Measurements from ENCODE around the gene ASB10. TPM values are rescaled to one million over a fixed set of nuclear protein-coding genes. Genes with fewer than 3 reads are reported as not detected.

The ASB10 gene
- total RNA-seq, 2 donors from 2014 or later, result not detected

DNA sequence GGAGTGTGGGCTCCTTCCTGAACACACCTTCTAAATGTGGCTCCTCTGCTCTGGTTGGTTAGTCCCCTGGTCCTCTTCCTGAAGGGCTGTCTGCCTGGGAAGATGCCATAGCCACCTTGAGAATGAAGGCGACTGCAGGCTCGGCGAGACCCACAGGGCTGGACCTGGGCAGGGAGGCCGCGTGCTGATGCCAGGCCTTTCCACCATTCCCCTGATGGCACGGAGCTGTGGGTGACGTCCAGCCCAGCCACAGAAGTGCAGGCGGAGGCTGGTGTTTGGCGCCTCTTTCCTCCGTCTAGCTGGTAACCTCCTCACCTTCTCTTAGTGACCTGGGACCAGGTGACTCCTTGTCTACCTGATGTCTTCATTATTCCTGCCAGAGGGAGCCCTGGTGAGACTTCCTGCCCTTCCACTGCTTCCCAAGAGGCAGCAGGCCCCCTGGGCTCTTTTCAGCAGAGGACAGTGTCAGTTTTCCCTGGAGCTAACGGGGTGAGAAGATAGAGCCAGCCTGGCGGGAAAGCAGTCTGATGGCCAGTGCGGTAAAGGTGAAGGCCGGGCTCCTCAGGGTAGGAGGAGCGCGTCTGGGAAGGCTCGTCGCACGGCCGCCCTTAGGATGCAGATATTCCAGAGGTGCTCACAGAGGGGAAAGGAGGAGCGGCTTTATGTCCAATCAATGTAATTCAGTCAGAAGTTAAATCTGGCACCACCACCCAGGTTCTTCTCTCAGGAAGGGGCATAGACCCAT, 54.4 kb downstream of the ASB10 start:
- TF ChIP-seq POLR2AphosphoS5 (IDR thresholded peaks at IDR 0.05) (no peak), POLR2A (IDR thresholded peaks at IDR 0.05) (no peak), CTCF (IDR thresholded peaks at IDR 0.05) (no peak)
- intact Hi-C loops (cut with DNase I), result no loop called here
- no peak for DNase-seq (ENCODE audit: low spot score)
- no peaks in the 10 kb centered on the region for H3K27me3 ChIP-seq (replicated peaks; ENCODE audit: insufficient read depth)
- 94% methylated on average over 21 of the region's 21 CpGs for WGBS
- no peak overlapping the region for H3K4me3 ChIP-seq
- no peaks in the 10 kb centered on the region for H3K4me1 ChIP-seq (replicated peaks)
- no peak overlapping the region for H3K27ac ChIP-seq
- H3K36me3 ChIP-seq, result peaks cover 21 to 56% of the 10 kb centered on the region in 2 donors
- no peaks in the 10 kb centered on the region for H3K9me3 ChIP-seq

GRCh38 chr7:151131592-151132293, 55.3 kb downstream of the ASB10 start:
- Histone ChIP-seq H3K27ac (no peak overlapping the region), H3K9me3 (no peaks in the 10 kb centered on the region), H3K4me1 (replicated peaks) (no peaks in the 10 kb centered on the region), H3K27me3 (replicated peaks; ENCODE audit: insufficient read depth) (no peaks in the 10 kb centered on the region), H3K36me3 (peaks cover 21 to 56% of the 10 kb centered on the region in 2 donors), H3K4me3 (no peak overlapping the region)
- intact Hi-C loops (cut with DNase I), result no loop called here
- WGBS, result 73% methylated on average over 19 of the region's 19 CpGs
- TF ChIP-seq POLR2AphosphoS5 (IDR thresholded peaks at IDR 0.05), result no peak
- TF ChIP-seq CTCF (IDR thresholded peaks at IDR 0.05), result no peak
- no peak for TF ChIP-seq POLR2A (IDR thresholded peaks at IDR 0.05)
- DNase-seq (ENCODE audit: low spot score), result no peak

- peaks cover 20 to 53% of the 10 kb centered on the region in 2 donors for H3K36me3 ChIP-seq
- WGBS, result 80% methylated on average over 13 of the region's 13 CpGs
- no peaks in the 10 kb centered on the region for H3K27me3 ChIP-seq (replicated peaks; ENCODE audit: insufficient read depth)
- H3K9me3 ChIP-seq, result no peaks in the 10 kb centered on the region
- TF ChIP-seq CTCF (IDR thresholded peaks at IDR 0.05), result no peak
- TF ChIP-seq POLR2A (IDR thresholded peaks at IDR 0.05), result no peak
- no peak for TF ChIP-seq POLR2AphosphoS5 (IDR thresholded peaks at IDR 0.05)
- intact Hi-C loops (cut with DNase I), result no loop called here
- H3K4me3 ChIP-seq, result no peak overlapping the region
- no peak for DNase-seq (ENCODE audit: low spot score)
- H3K27ac ChIP-seq, result no peak overlapping the region
- H3K4me1 ChIP-seq (replicated peaks), result no peaks in the 10 kb centered on the region
Observed at GRCh38 chr7:151131224-151131591, 55.8 kb downstream of the ASB10 start.

GRCh38 chr7:151130741-151131157, 56.3 kb downstream of the ASB10 start:
- WGBS, result 87% methylated on average over 17 of the region's 17 CpGs
- peaks cover 16 to 48% of the 10 kb centered on the region in 2 donors for H3K36me3 ChIP-seq

More at GRCh38 chr7:151130741-151131157, 56.3 kb downstream of the ASB10 start:
- DNase-seq (ENCODE audit: low spot score), result no peak
- H3K27me3 ChIP-seq (replicated peaks; ENCODE audit: insufficient read depth), result no peaks in the 10 kb centered on the region
- intact Hi-C loops (cut with DNase I), result no loop called here
- no peaks in the 10 kb centered on the region for H3K9me3 ChIP-seq
- TF ChIP-seq CTCF (IDR thresholded peaks at IDR 0.05), result no peak
- no peak for TF ChIP-seq POLR2AphosphoS5 (IDR thresholded peaks at IDR 0.05)
- TF ChIP-seq POLR2A (IDR thresholded peaks at IDR 0.05), result no peak
- H3K27ac ChIP-seq, result no peak overlapping the region
- H3K4me1 ChIP-seq (replicated peaks), result no peaks in the 10 kb centered on the region
- H3K4me3 ChIP-seq, result no peak overlapping the region

All from prostate gland (tissue), 2 donors.